Neuronal stem cell (in vitro differentiated cells): ENCODE results near the gene HSPA9.

Experiments used
- DNase-seq: peaks from one replicate; pipeline ENCODE4 v3.0.0-alpha.2; 2013; ENCODE audit warnings: low spot score
- H2AFZ ChIP-seq: one replicate; pipeline ENCODE4 v1.6.1; 2013; ENCODE audit warnings: mild to moderate bottlenecking, low read length, inconsistent platforms
- H2AK5ac ChIP-seq: 2 replicates; pipeline ENCODE4 v1.6.1; 2013; ENCODE audit warnings: low read depth, mild to moderate bottlenecking, inconsistent platforms, low read length, moderate library complexity, mixed read lengths
- H2BK120ac ChIP-seq: 2 replicates; pipeline ENCODE4 v1.6.1; 2013; ENCODE audit warnings: low read depth, mild to moderate bottlenecking, inconsistent platforms, low read length, moderate library complexity, mixed read lengths
- H2BK12ac ChIP-seq: one replicate; pipeline ENCODE4 v1.6.1; 2013; ENCODE audit warnings: low read length, inconsistent platforms
- H2BK15ac ChIP-seq: 2 replicates; pipeline ENCODE4 v1.6.1; 2013; ENCODE audit warnings: mild to moderate bottlenecking, low read length, inconsistent platforms, mixed read lengths
- H2BK5ac ChIP-seq: one replicate; pipeline ENCODE4 v1.6.1; 2013; ENCODE audit warnings: inconsistent platforms, mild to moderate bottlenecking, low read length, moderate library complexity
- H3K14ac ChIP-seq: one replicate; pipeline ENCODE4 v1.6.1; 2013; ENCODE audit warnings: low read length, inconsistent platforms
- H3K18ac ChIP-seq: 2 replicates; pipeline ENCODE4 v1.6.1; 2013; ENCODE audit warnings: low read length, inconsistent platforms
- H3K23ac ChIP-seq: 2 replicates; pipeline ENCODE4 v1.6.1; 2013; ENCODE audit warnings: low read depth, mild to moderate bottlenecking, mixed read lengths, low read length, inconsistent platforms; ENCODE audit not compliant: poor library complexity
- H3K27ac ChIP-seq: replicated peaks from 3 replicates; pipeline ENCODE4 v1.5.1; 2013; ENCODE audit warnings: low read length, inconsistent platforms
- H3K27me3 ChIP-seq, 3 experiments: 2 replicates each; pipeline ENCODE4 v1.6.1; 2013; ENCODE audit warnings: low read length in 3 of 3, mild to moderate bottlenecking in 2 of 3, inconsistent platforms in 1 of 3, low read depth in 1 of 3, mixed read lengths in 1 of 3, moderate library complexity in 1 of 3; ENCODE audit not compliant: control insufficient read depth in 3 of 3, insufficient read depth in 3 of 3
- H3K36me3 ChIP-seq, 2 donors: replicated peaks in 1 of 2; 2 replicates each; pipeline ENCODE4 v1.6.1; 2013; ENCODE audit warnings: low read length in 2 of 2; ENCODE audit not compliant: control insufficient read depth in 2 of 2, insufficient read depth in 2 of 2
- H3K4ac ChIP-seq: 2 replicates; pipeline ENCODE4 v1.6.1; 2013; ENCODE audit warnings: inconsistent platforms, mild to moderate bottlenecking, low read length, moderate library complexity
- H3K4me1 ChIP-seq, 2 donors: 1 replicate in 1 of 2; 2 replicates in 1 of 2; pipeline ENCODE4 v1.6.1; 2013; ENCODE audit warnings: low read length in 2 of 2, low read depth in 1 of 2; ENCODE audit not compliant: control insufficient read depth in 2 of 2, insufficient read depth in 1 of 2
- H3K4me2 ChIP-seq: one replicate; pipeline ENCODE4 v1.6.1; 2013; ENCODE audit warnings: mild to moderate bottlenecking, low read length, inconsistent platforms; ENCODE audit not compliant: insufficient read depth, poor library complexity, severe bottlenecking
- H3K4me3 ChIP-seq, 2 donors: 2 replicates each; pipeline ENCODE4 v1.5.1; 2013; ENCODE audit warnings: low read length in 2 of 2, mild to moderate bottlenecking in 2 of 2, inconsistent platforms in 1 of 2, moderate library complexity in 1 of 2
- H3K79me1 ChIP-seq: one replicate; pipeline ENCODE4 v1.6.1; 2013; ENCODE audit warnings: low read depth, mild to moderate bottlenecking, inconsistent platforms, low read length, moderate library complexity
- H3K9ac ChIP-seq: one replicate; pipeline ENCODE4 v1.6.1; 2013; ENCODE audit warnings: mild to moderate bottlenecking, low read depth, low read length, inconsistent platforms; ENCODE audit not compliant: poor library complexity
- H3K9me3 ChIP-seq, 2 donors: replicated peaks in 1 of 2; 2 replicates each; pipeline versions ENCODE3 to v1.6.1; 2013; ENCODE audit warnings: low read length in 2 of 2, mild to moderate bottlenecking in 2 of 2, inconsistent platforms in 1 of 2, low read depth in 1 of 2, mixed read lengths in 1 of 2, moderate library complexity in 1 of 2; ENCODE audit not compliant: control insufficient read depth in 2 of 2, insufficient read depth in 1 of 2
- H4K8ac ChIP-seq: one replicate; pipeline ENCODE4 v1.6.1; 2013; ENCODE audit warnings: low read depth, mild to moderate bottlenecking, inconsistent platforms, low read length, moderate library complexity
- H4K91ac ChIP-seq: one replicate; pipeline ENCODE4 v1.6.1; 2013; ENCODE audit warnings: low read length, low read depth, mild to moderate bottlenecking, inconsistent platforms; ENCODE audit not compliant: poor library complexity
- WGBS, 2 donors: extraction: QIAGEN DNeasy Blood & Tissue Kit; methylation state at CpG; one replicate each; pipeline ENCODE4 v1.1.7; 2013; ENCODE audit warnings: missing lambda C conversion rate in 2 of 2, mixed read lengths in 1 of 2; ENCODE audit not compliant: insufficient read length in 2 of 2, insufficient replicate concordance in 1 of 2; ENCODE audit errors: extremely low coverage in 2 of 2; 5-methylcytosine and 5-hydroxymethylcytosine counted together

The HSPA9 gene

DNA sequence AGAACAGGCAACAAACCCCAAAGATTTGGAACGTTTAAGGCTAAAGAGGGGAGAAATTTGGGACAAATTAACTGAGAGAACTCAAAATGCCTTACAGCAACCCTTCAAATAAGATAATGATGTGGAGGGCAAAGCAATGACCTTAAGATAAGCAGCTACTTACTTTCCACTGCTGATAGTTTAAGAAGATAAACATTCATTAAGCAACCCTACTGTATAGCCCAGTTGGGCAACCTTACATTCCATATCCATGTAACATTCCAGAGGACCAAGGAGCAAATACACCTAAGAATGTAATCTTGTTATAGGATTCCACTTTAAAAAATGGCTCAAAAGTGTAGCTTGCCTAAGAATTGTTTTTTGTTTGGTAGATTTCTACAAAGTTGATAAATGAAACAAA, 47.0 kb downstream of the HSPA9 start:
- Histone ChIP-seq H3K4me2 (no peak overlapping the region), H2BK12ac (no peak overlapping the region), H3K4ac (no peak overlapping the region), H2AK5ac (no peak overlapping the region), H3K23ac (no peak overlapping the region), H2BK120ac (no peak overlapping the region), H4K91ac (no peak overlapping the region), H3K4me3 (no peak overlapping the region), H2AFZ (no peak overlapping the region), H3K27me3 (no peaks in the 10 kb centered on the region), H3K27ac (no peak overlapping the region), H3K14ac (no peak overlapping the region), H2BK15ac (no peak overlapping the region), H3K9ac (no peak overlapping the region), H3K9me3 (peaks cover 0 to 7% of the 10 kb centered on the region in 2 donors), H3K79me1 (peaks cover 9% of the 10 kb centered on the region), H3K18ac (no peak overlapping the region), H3K36me3 (peaks cover 2 to 71% of the 10 kb centered on the region in 2 donors), H2BK5ac (no peak overlapping the region), H3K4me1 (peaks cover 4 to 5% of the 10 kb centered on the region in 2 donors), H4K8ac (no peak overlapping the region)
- no CpG with 5 or more reads among the region's 1 CpG for WGBS, 2 donors
- no peak for DNase-seq

GRCh38 chr5:138527170-138527569, 48.0 kb downstream of the HSPA9 start:
- H2AK5ac ChIP-seq = no peak overlapping the region
- no peak overlapping the region for H2BK12ac ChIP-seq
- no peak overlapping the region for H2BK15ac ChIP-seq
- no peak overlapping the region for H3K4me3 ChIP-seq
- no peak overlapping the region for H3K23ac ChIP-seq
- H2AFZ ChIP-seq = no peak overlapping the region
- H3K18ac ChIP-seq = no peak overlapping the region
- H3K4me1 ChIP-seq = peaks cover 4 to 7% of the 10 kb centered on the region in 2 donors
- H3K27ac ChIP-seq = no peak overlapping the region
- H4K8ac ChIP-seq = no peak overlapping the region
- H4K91ac ChIP-seq = no peak overlapping the region
- H3K9ac ChIP-seq = no peak overlapping the region
- H3K14ac ChIP-seq = no peak overlapping the region
- H2BK5ac ChIP-seq = no peak overlapping the region
- H3K4ac ChIP-seq = no peak overlapping the region
- no CpG with 5 or more reads among the region's 1 CpG for WGBS, 2 donors
- peaks cover 9% of the 10 kb centered on the region for H3K79me1 ChIP-seq
- H3K27me3 ChIP-seq = no peaks in the 10 kb centered on the region
- H3K9me3 ChIP-seq = peaks cover 0 to 11% of the 10 kb centered on the region in 2 donors
- no peak overlapping the region for H3K4me2 ChIP-seq
- no peak overlapping the region for H2BK120ac ChIP-seq
- DNase-seq = no peak
- H3K36me3 ChIP-seq = peaks cover under 1 to 70% of the 10 kb centered on the region in 2 donors

DNA sequence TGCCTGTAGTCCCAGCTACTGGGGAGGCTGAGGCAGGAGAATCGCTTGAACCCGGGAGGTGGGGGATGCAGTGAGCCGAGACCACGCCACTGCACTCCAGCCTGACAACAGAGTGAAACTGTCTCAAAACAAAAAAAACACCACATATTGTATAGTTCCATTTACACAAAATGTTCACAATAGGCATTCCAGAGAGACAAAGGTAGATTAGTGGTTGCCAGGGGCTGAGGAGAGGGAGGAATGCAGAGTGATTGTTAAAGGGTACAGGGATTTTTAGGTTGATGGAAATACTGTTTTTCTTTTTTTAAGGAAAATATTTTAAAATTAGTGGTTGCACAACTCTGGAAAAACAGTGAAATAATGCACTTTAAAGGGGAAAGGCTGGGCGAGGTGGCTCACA, 51.8 kb downstream of the HSPA9 start:
- Histone ChIP-seq H4K8ac (no peak overlapping the region), H3K9ac (no peak overlapping the region), H3K4me1 (peaks cover 4 to 7% of the 10 kb centered on the region in 2 donors), H3K14ac (no peak overlapping the region), H3K9me3 (peaks cover 0 to 15% of the 10 kb centered on the region in 2 donors), H3K79me1 (peaks cover 2% of the 10 kb centered on the region), H3K27me3 (no peaks in the 10 kb centered on the region), H2BK120ac (no peak overlapping the region), H4K91ac (no peak overlapping the region), H3K27ac (peak overlapping the region; percentile 86), H3K4me2 (no peak overlapping the region), H3K4me3 (no peak overlapping the region), H2BK12ac (no peak overlapping the region), H2BK5ac (no peak overlapping the region), H2AFZ (no peak overlapping the region), H3K36me3 (peaks cover 2 to 63% of the 10 kb centered on the region in 2 donors), H3K18ac (no peak overlapping the region), H2AK5ac (no peak overlapping the region), H3K4ac (no peak overlapping the region), H2BK15ac (no peak overlapping the region), H3K23ac (no peak overlapping the region)
- WGBS, 2 donors = no CpG with 5 or more reads among the region's 5 CpGs
- peak; percentile 47 for DNase-seq

DNA sequence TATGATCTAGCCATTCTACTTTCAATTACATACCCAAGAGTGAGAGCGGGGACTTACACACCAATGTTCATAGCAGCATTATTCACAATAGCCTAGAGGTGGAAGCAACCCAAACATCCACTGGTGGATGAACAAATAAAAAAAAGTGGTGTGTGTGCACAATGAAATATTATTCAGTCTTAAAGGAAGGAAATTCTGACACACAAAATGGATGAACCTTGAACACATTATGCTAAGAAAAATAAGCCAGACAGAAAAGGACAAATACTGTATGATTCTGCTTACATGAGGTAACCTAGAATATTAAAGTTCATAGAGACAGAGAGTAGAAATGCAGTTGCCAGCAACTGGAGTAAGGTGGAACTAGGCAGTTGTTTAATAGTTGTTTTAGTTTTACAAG, 54.2 kb downstream of the HSPA9 start:
- H3K14ac ChIP-seq = no peak overlapping the region
- H3K36me3 ChIP-seq = peaks cover 7 to 67% of the 10 kb centered on the region in 2 donors
- peaks cover 4 to 7% of the 10 kb centered on the region in 2 donors for H3K4me1 ChIP-seq
- H3K4ac ChIP-seq = no peak overlapping the region
- no CpG with 5 or more reads among the region's 1 CpG for WGBS, 2 donors
- peaks cover 0 to 15% of the 10 kb centered on the region in 2 donors for H3K9me3 ChIP-seq
- H2BK120ac ChIP-seq = no peak overlapping the region
- H3K4me2 ChIP-seq = no peak overlapping the region
- no peak overlapping the region for H3K9ac ChIP-seq
- H3K23ac ChIP-seq = no peak overlapping the region
- H3K18ac ChIP-seq = no peak overlapping the region
- no peak overlapping the region for H4K91ac ChIP-seq
- no peak overlapping the region for H3K27ac ChIP-seq
- H2BK12ac ChIP-seq = no peak overlapping the region
- peaks cover 1% of the 10 kb centered on the region for H3K79me1 ChIP-seq
- H2BK15ac ChIP-seq = no peak overlapping the region
- H2AFZ ChIP-seq = no peak overlapping the region
- no peak overlapping the region for H3K4me3 ChIP-seq
- no peak for DNase-seq
- H3K27me3 ChIP-seq = no peaks in the 10 kb centered on the region
- no peak overlapping the region for H4K8ac ChIP-seq
- H2BK5ac ChIP-seq = no peak overlapping the region
- H2AK5ac ChIP-seq = no peak overlapping the region
